ENCODE results near the gene RPS6KA5. TPM values are rescaled to one million over a fixed set of nuclear protein-coding genes. Genes with fewer than 3 reads are reported as not detected.

Gene RPS6KA5
- total and polyA plus RNA-seq, 9 of the 15 experiments (the other 6 are each of a cell fraction or from before 2014, with no cell fraction given), result 0.88 to 7.7 (median 4.7) TPM

DNA sequence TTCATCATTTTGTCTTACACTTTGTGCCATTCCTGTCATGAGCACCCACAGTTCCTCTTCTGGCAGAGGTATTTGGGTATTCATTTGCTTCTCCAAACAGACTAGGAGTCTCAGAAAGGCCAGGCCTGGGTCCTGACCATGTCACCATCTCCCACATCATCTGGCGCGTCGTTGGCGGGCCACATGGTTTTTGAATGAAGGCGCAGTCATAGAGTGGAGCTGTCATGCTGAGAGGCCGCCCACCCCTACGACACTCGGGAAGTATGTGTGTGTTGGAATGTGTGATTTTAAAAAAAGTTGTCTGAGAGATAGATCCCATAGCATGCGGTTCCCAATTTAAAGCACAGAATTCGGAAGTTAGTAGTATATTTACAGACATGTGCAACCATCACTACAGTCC, 228.6 kb downstream of the RPS6KA5 start:
- Histone ChIP-seq H3K4me2 (ENCODE audit: insufficient read depth, low read length) (no peak overlapping the region), H3K36me3 (ENCODE audit: control insufficient read depth, insufficient read depth, low read length) (no peaks in the 10 kb centered on the region), H3K27ac (ENCODE audit: extremely low read depth, low read depth, low read length) (no peak overlapping the region), H2AFZ (ENCODE audit: low read depth, low read length) (no peak overlapping the region), H3K4me3 (no peak overlapping the region), H3K9me3 (replicated peaks; ENCODE audit: control insufficient read depth, insufficient read depth, low read depth, low read length) (0 out of 2 replicates have a peak, but pooled peaks cover 3% of the 10 kb centered on the region), H3K27me3 (ENCODE audit: control insufficient read depth in 2 of 2, insufficient read depth in 2 of 2, low read length in 2 of 2) (no peaks in the 10 kb centered on the region), H3K9ac (ENCODE audit: insufficient read depth in 1 of 2, low read depth in 2 of 2, low read length in 2 of 2) (no peak overlapping the region), H3K9me1 (ENCODE audit: control insufficient read depth, insufficient read depth, low read length) (no peaks in the 10 kb centered on the region), H3K79me2 (ENCODE audit: control insufficient read depth, insufficient read depth, low read length) (no peaks in the 10 kb centered on the region; the same call in 2 of the 3 replicates), H3K4me1 (replicated peaks in 1 of 2; ENCODE audit: control insufficient read depth in 2 of 2, insufficient read depth in 2 of 2, low read length in 2 of 2) (peaks cover 12 to 22% of the 10 kb centered on the region in 2 experiments), H4K20me1 (replicated peaks; ENCODE audit: control insufficient read depth, insufficient read depth, low read length) (no peaks in the 10 kb centered on the region)
- intact Hi-C loops (cut with micrococcal nuclease), result no loop called here
- CTCF ChIA-PET (ENCODE audit: low intra/inter-chr PET ratio), result no interaction called here
- no peak for ATAC-seq
- no peak for FAIRE-seq
- in situ Hi-C loops (cut with MboI), result no loop called here
- BruUV-seq (replicated peaks), result no TSS peak
- TF ChIP-seq CBX1 (IDR thresholded peaks at IDR 0.05; ENCODE audit: low read depth) (no peak), SP2 (IDR thresholded peaks at IDR 0.05; ENCODE audit: extremely low read depth, low read depth, low read length, poor library complexity, severe bottlenecking) (no peak), KLF16 (IDR thresholded peaks at IDR 0.05) (no peak), EZH2 (IDR thresholded peaks at IDR 0.05; ENCODE audit: borderline replicate concordance, low read depth, low read length) (no peak), MAFG (tag; conservative IDR thresholded peaks at IDR 0.05) (no peak), ZNF589 (CRISPR knock-in tag; IDR thresholded peaks at IDR 0.05; ENCODE audit: low read depth) (no peak), TOE1 (IDR thresholded peaks at IDR 0.05; ENCODE audit: borderline replicate concordance) (no peak), TOE1 (CRISPR knock-in tag; IDR thresholded peaks at IDR 0.05; ENCODE audit: borderline replicate concordance, low read depth) (no peak), TCF3 (CRISPR knock-in tag; IDR thresholded peaks at IDR 0.05) (no peak), E2F3 (CRISPR knock-in tag; IDR thresholded peaks at IDR 0.05) (no peak), PML (IDR thresholded peaks at IDR 0.05; ENCODE audit: low read length) (no peak), SMAD1 (IDR thresholded peaks at IDR 0.05; ENCODE audit: low read depth, low read length, partially characterized antibody) (no peak)
- TF ChIP-seq, protein P1, sequence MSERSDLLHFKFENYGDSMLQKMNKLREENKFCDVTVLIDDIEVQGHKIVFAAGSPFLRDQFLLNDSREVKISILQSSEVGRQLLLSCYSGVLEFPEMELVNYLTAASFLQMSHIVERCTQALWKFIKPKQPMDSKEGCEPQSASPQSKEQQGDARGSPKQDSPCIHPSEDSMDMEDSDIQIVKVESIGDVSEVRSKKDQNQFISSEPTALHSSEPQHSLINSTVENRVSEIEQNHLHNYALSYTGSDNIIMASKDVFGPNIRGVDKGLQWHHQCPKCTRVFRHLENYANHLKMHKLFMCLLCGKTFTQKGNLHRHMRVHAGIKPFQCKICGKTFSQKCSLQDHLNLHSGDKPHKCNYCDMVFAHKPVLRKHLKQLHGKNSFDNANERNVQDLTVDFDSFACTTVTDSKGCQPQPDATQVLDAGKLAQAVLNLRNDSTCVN (CRISPR knock-in tag; IDR thresholded peaks at IDR 0.05), result no peak
- TF ChIP-seq, protein P2, sequence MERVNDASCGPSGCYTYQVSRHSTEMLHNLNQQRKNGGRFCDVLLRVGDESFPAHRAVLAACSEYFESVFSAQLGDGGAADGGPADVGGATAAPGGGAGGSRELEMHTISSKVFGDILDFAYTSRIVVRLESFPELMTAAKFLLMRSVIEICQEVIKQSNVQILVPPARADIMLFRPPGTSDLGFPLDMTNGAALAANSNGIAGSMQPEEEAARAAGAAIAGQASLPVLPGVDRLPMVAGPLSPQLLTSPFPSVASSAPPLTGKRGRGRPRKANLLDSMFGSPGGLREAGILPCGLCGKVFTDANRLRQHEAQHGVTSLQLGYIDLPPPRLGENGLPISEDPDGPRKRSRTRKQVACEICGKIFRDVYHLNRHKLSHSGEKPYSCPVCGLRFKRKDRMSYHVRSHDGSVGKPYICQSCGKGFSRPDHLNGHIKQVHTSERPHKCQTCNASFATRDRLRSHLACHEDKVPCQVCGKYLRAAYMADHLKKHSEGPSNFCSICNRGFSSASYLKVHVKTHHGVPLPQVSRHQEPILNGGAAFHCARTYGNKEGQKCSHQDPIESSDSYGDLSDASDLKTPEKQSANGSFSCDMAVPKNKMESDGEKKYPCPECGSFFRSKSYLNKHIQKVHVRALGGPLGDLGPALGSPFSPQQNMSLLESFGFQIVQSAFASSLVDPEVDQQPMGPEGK (CRISPR knock-in tag; IDR thresholded peaks at IDR 0.05; ENCODE audit: borderline replicate concordance), result no peak
- TF ChIP-seq, protein P3, sequence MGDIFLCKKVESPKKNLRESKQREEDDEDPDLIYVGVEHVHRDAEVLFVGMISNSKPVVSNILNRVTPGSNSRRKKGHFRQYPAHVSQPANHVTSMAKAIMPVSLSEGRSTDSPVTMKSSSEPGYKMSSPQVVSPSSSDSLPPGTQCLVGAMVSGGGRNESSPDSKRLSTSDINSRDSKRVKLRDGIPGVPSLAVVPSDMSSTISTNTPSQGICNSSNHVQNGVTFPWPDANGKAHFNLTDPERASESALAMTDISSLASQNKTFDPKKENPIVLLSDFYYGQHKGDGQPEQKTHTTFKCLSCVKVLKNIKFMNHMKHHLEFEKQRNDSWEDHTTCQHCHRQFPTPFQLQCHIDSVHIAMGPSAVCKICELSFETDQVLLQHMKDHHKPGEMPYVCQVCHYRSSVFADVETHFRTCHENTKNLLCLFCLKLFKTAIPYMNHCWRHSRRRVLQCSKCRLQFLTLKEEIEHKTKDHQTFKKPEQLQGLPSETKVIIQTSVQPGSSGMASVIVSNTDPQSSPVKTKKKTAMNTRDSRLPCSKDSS (IDR thresholded peaks at IDR 0.05; ENCODE audit: low read depth, partially characterized antibody), result no peak
- TF ChIP-seq, protein P4, sequence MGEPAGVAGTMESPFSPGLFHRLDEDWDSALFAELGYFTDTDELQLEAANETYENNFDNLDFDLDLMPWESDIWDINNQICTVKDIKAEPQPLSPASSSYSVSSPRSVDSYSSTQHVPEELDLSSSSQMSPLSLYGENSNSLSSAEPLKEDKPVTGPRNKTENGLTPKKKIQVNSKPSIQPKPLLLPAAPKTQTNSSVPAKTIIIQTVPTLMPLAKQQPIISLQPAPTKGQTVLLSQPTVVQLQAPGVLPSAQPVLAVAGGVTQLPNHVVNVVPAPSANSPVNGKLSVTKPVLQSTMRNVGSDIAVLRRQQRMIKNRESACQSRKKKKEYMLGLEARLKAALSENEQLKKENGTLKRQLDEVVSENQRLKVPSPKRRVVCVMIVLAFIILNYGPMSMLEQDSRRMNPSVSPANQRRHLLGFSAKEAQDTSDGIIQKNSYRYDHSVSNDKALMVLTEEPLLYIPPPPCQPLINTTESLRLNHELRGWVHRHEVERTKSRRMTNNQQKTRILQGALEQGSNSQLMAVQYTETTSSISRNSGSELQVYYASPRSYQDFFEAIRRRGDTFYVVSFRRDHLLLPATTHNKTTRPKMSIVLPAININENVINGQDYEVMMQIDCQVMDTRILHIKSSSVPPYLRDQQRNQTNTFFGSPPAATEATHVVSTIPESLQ (CRISPR knock-in tag; IDR thresholded peaks at IDR 0.05), result no peak
- POLR2A ChIA-PET, result no interaction called here
- 54% methylated on average over 9 of the region's 10 CpGs for WGBS (ENCODE audit: insufficient coverage, low coverage, missing lambda C conversion rate)
- no peak for DNase-seq (ENCODE audit: extremely low read depth in 1 of 4, low spot score in 3 of 4)
